A549 (cell line): ENCODE results near the gene CADPS2. TPM values are rescaled to one million over a fixed set of nuclear protein-coding genes. Genes with fewer than 3 reads are reported as not detected.
A peak's percentile ranks its signal among the peaks of the same experiment; 100 is the strongest.

Source experiments
- ATAC-seq, 2 experiments: fragments of 200-7000 bp in 1 of 2; fragments of >200 bp in 1 of 2; cut with Nextera tagmentation in 1 of 2; cut with Tn5 transposase in 1 of 2; 3 replicates each; pipeline versions ENCODE4 v1.8.0 to v1.9.1; 2018 to 2020; ENCODE audit warnings: mild to moderate bottlenecking in 1 of 2, moderate library complexity in 1 of 2
- CTCF ChIA-PET: fragments of 300-600 bp; sonication (Branson Sonifier 250); formaldehyde crosslinking; extraction: SDS; loops from one replicate; lab custom pipeline; 2021; ENCODE audit warnings: antibody characterized with exemption, inconsistent platforms; lab: Yijun Ruan, JAX
- POLR2A ChIA-PET: fragments of 350-600 bp; formaldehyde crosslinking; extraction: SDS; loops from one replicate; lab custom pipeline; 2021; ENCODE audit warnings: antibody characterized with exemption, inconsistent platforms; lab: Yijun Ruan, JAX
- DNase-seq, 2 experiments: peaks; one replicate each; pipeline versions ENCODE4 v3.0.0 to v3.0.0-alpha.2; 2011 to 2016; ENCODE audit warnings: low read depth in 1 of 2, low spot score in 1 of 2
- FAIRE-seq: peaks from 2 replicates; lab custom pipeline; 2011; peaks lifted over from hg19 to GRCh38; lab: Jason Lieb, UNC
- H3K27ac ChIP-seq, 2 experiments: fragments of >200 bp; sonication (Bioruptor Twin); formaldehyde crosslinking; 3 replicates each; pipeline ENCODE4 v1.5.1; 2016 to 2017
- H3K4me1 ChIP-seq: fragments of >200 bp; sonication (Bioruptor Twin); formaldehyde crosslinking; 3 replicates; pipeline ENCODE4 v1.6.1; 2016
- H3K4me2 ChIP-seq: fragments of >200 bp; sonication (Bioruptor Twin); formaldehyde crosslinking; 3 replicates; pipeline ENCODE4 v1.6.1; 2016
- H3K4me3 ChIP-seq: fragments of >200 bp; sonication (Bioruptor Twin); formaldehyde crosslinking; 3 replicates; pipeline ENCODE4 v1.5.1; 2016
- H3K9me3 ChIP-seq: fragments of >200 bp; sonication (Bioruptor Twin); formaldehyde crosslinking; 3 replicates; pipeline ENCODE4 v1.6.1; 2016
- CEBPB ChIP-seq, 2 experiments: fragments of >200 bp in 1 of 2; sonication (Bioruptor Twin) in 1 of 2; formaldehyde crosslinking in 1 of 2; IDR thresholded peaks; 2 replicates each; pipeline ENCODE4 v1.6.1; 2012 to 2016
- CHD2 ChIP-seq: fragments of 150-350 bp; IDR thresholded peaks from 2 replicates; pipeline ENCODE4 v1.6.1; 2014; ENCODE audit warnings: low read length; ENCODE audit not compliant: partially characterized antibody
- CTCF ChIP-seq: fragments of >200 bp; sonication (Bioruptor Twin); formaldehyde crosslinking; IDR thresholded peaks from 3 replicates; pipeline ENCODE4 v1.5.1; 2016
- EP300 ChIP-seq, 2 experiments: fragments of >200 bp; sonication (Bioruptor Twin); formaldehyde crosslinking; IDR thresholded peaks; 2 replicates in 1 of 2; 3 replicates in 1 of 2; pipeline ENCODE4 v1.6.1; 2016 to 2017
- ESRRA ChIP-seq: fragments of 150-350 bp; IDR thresholded peaks from 2 replicates; pipeline ENCODE4 v1.6.1; 2014; ENCODE audit warnings: mild to moderate bottlenecking, low read length, borderline replicate concordance
- FOSB ChIP-seq: fragments of 250-450 bp; sonication (Bioruptor Pico); IDR thresholded peaks from 2 replicates; pipeline ENCODE4 v1.5.0; 2020; ENCODE audit warnings: mild to moderate bottlenecking, moderate library complexity
- FOSL2 ChIP-seq, 2 experiments: fragments of 450-650 bp in 1 of 2; fragments of >200 bp in 1 of 2; sonication (Bioruptor Twin) in 1 of 2; formaldehyde crosslinking; IDR thresholded peaks; 2 replicates each; pipeline versions ENCODE4 v1.5.0 to v1.6.1; 2016 to 2020; ENCODE audit warnings: mild to moderate bottlenecking in 1 of 2, moderate library complexity in 1 of 2
- HES2 ChIP-seq: fragments of >200 bp; sonication (Bioruptor Twin); formaldehyde crosslinking; IDR thresholded peaks from 2 replicates; pipeline ENCODE4 v1.6.1; 2016
- HOXA7 ChIP-seq: fragments of 250-450 bp; sonication (Bioruptor Pico); IDR thresholded peaks from 2 replicates; pipeline ENCODE4 v1.5.0; 2020; ENCODE audit warnings: mild to moderate bottlenecking, moderate library complexity
- HOXB13 ChIP-seq: fragments of 250-450 bp; sonication (Bioruptor Pico); IDR thresholded peaks from 2 replicates; pipeline ENCODE4 v1.5.0; 2020; ENCODE audit warnings: low read depth, mild to moderate bottlenecking, moderate library complexity
- JUN ChIP-seq, 2 experiments: fragments of >200 bp; sonication (Bioruptor Twin); formaldehyde crosslinking; IDR thresholded peaks; 2 replicates in 1 of 2; 3 replicates in 1 of 2; pipeline ENCODE4 v1.6.1; 2016 to 2017
- JUNB ChIP-seq: fragments of >200 bp; sonication (Bioruptor Twin); formaldehyde crosslinking; IDR thresholded peaks from 2 replicates; pipeline ENCODE4 v1.6.1; 2016
- MAZ ChIP-seq: fragments of 150-350 bp; IDR thresholded peaks from 2 replicates; pipeline ENCODE4 v1.6.1; 2014; ENCODE audit warnings: antibody characterized with exemption, low read depth, low read length, borderline replicate concordance
- NFE2L2 ChIP-seq: fragments of 150-350 bp; conservative IDR thresholded peaks from 2 replicates; pipeline ENCODE4 v1.6.1; 2014; ENCODE audit warnings: low read length
- NR3C1 ChIP-seq: fragments of >200 bp; sonication (Bioruptor Twin); formaldehyde crosslinking; IDR thresholded peaks from 3 replicates; pipeline ENCODE4 v1.6.1; 2017
- POLR2A ChIP-seq: IDR thresholded peaks from 2 replicates; pipeline ENCODE4 v1.6.1; 2012; ENCODE audit warnings: mild to moderate bottlenecking, low read length
- RCOR1 ChIP-seq: fragments of 150-350 bp; IDR thresholded peaks from 2 replicates; pipeline ENCODE4 v1.6.1; 2014; ENCODE audit warnings: antibody characterized with exemption, low read length, low read depth
- REST ChIP-seq: fragments of 200-600 bp; sonication (generic); IDR thresholded peaks from 2 replicates; pipeline ENCODE4 v1.6.1; 2016; ENCODE audit warnings: antibody characterized with exemption, mild to moderate bottlenecking, moderate library complexity
- SMC3 ChIP-seq: fragments of >200 bp; sonication (Bioruptor Twin); formaldehyde crosslinking; IDR thresholded peaks from 3 replicates; pipeline ENCODE4 v1.6.1; 2018; ENCODE audit warnings: inconsistent platforms
- WGBS: methylation state at CpG from one replicate; pipeline ENCODE4 v1.1.6; 2017; ENCODE audit errors: missing lambda C conversion rate; 5-methylcytosine and 5-hydroxymethylcytosine counted together
- polyA plus RNA-seq, 4 experiments: library from polyadenylated mRNA; depleted of rRNA in 3 of 4; stranded (reverse); fragments of >200 nt; fragmentation: RNase III in 1 of 4; extraction: RNeasy Plus Mini Kit Qiagen cat#74134 plus additional on column Dnase treatment in 1 of 4; gene quantifications; 2 replicates in 3 of 4; 3 replicates in 1 of 4; pipeline ENCODE4 v1.2.3, GENCODE V29; 2011 to 2017

CADPS2 gene
- polyA plus RNA-seq, 2 of the 4 experiments (the other 2 are of a cell fraction) = 0.04 to 0.10 TPM

GRCh38 chr7:122833888-122834570, 52.2 kb downstream of the CADPS2 start:
- POLR2A ChIA-PET = no interaction called here
- Histone ChIP-seq H3K9me3 (no peaks in the 10 kb centered on the region), H3K4me2 (peak overlapping the region; percentile 56), H3K4me1 (no peaks in the 10 kb centered on the region), H3K27ac (no peak overlapping the region), H3K4me3 (peak overlapping the region; percentile 19; the same call in 1 of the 3 replicates)
- DNase-seq (no peak), ATAC-seq (no peak), FAIRE-seq (no peak)
- TF ChIP-seq POLR2A = no peak
- no peak for TF ChIP-seq JUN (IDR thresholded peaks at IDR 0.05)
- no peak for TF ChIP-seq MAZ
- TF ChIP-seq EP300 (IDR thresholded peaks at IDR 0.05) = no peak
- TF ChIP-seq CEBPB (IDR thresholded peaks at IDR 0.05) = no peak
- TF ChIP-seq ESRRA = no peak
- 1% methylated on average over 10 of the region's 10 CpGs for WGBS
- CTCF ChIA-PET = no interaction called here

- ATAC-seq = no peak
- Histone ChIP-seq H3K9me3 (no peaks in the 10 kb centered on the region), H3K4me2 (no peak overlapping the region), H3K4me3 (no peak overlapping the region), H3K4me1 (no peaks in the 10 kb centered on the region), H3K27ac (no peak overlapping the region)
- ChIA-PET CTCF (no interaction called here), POLR2A (no interaction called here)
- FAIRE-seq = no peak
- TF ChIP-seq JUNB = no peak
- 40% methylated on average over 1 of the region's 1 CpG for WGBS
- no peak for DNase-seq
These were observed 54.8 kb downstream of the CADPS2 start for GRCh38 chr7:122831436-122831835.

GRCh38 chr7:122829962-122830361, 56.3 kb downstream of the CADPS2 start:
- no peak for ATAC-seq
- Histone ChIP-seq H3K4me2 (no peak overlapping the region), H3K4me3 (no peak overlapping the region), H3K4me1 (no peaks in the 10 kb centered on the region), H3K9me3 (no peaks in the 10 kb centered on the region), H3K27ac (no peak overlapping the region)
- CTCF ChIA-PET = no interaction called here
- TF ChIP-seq RCOR1 = no peak
- no peak for TF ChIP-seq REST
- no peak for TF ChIP-seq NFE2L2
- no peak for DNase-seq
- POLR2A ChIA-PET = no interaction called here
- FAIRE-seq = no peak
- WGBS = 2% methylated on average over 2 of the region's 2 CpGs

GRCh38 chr7:122827763-122828162, 58.5 kb downstream of the CADPS2 start:
- no peak for FAIRE-seq
- TF ChIP-seq HOXA7 (CRISPR knock-in tag) (no peak), CHD2 (no peak), CTCF (no peak), NR3C1 (no peak), HOXB13 (CRISPR knock-in tag) (no peak), FOSL2 (IDR thresholded peaks at IDR 0.05) (no peak), FOSL2 (CRISPR knock-in tag; IDR thresholded peaks at IDR 0.05) (no peak), JUN (IDR thresholded peaks at IDR 0.05) (no peak), FOSB (CRISPR knock-in tag) (no peak), HES2 (no peak), JUNB (no peak), SMC3 (no peak), NFE2L2 (no peak)
- Histone ChIP-seq H3K9me3 (no peaks in the 10 kb centered on the region), H3K4me3 (no peak overlapping the region), H3K4me1 (no peaks in the 10 kb centered on the region), H3K27ac (no peak overlapping the region), H3K4me2 (no peak overlapping the region)
- DNase-seq = no peak
- ATAC-seq = no peak
- ChIA-PET CTCF (no interaction called here), POLR2A (no interaction called here)
